Measurements from ENCODE around the gene MSI2. TPM values are rescaled to one million over a fixed set of nuclear protein-coding genes. Genes with fewer than 3 reads are reported as not detected.

Gene MSI2
- total and polyA plus RNA-seq, 7 donors = 12.6 to 25.8 (median 21.3) TPM

- 14 to 38% methylated on average over 5 of the region's 5 CpGs for WGBS, 2 donors
- Histone ChIP-seq H3K4me1 (peaks cover 0 to 14% (median 2%) of the 10 kb centered on the region in 4 donors), H3K27ac (no peak overlapping the region), H3K9me3 (no peaks in the 10 kb centered on the region), H3K4me3 (no peak overlapping the region), H3K36me3 (no peaks in the 10 kb centered on the region), H3K27me3 (no peaks in the 10 kb centered on the region)
- intact Hi-C loops (cut with DNase I) = no loop called here
- TF ChIP-seq POLR2AphosphoS5 (IDR thresholded peaks at IDR 0.05) = no peak
- no peak for TF ChIP-seq EP300 (IDR thresholded peaks at IDR 0.05)
- no peak for TF ChIP-seq CTCF (IDR thresholded peaks at IDR 0.05)
- TF ChIP-seq POLR2A (IDR thresholded peaks at IDR 0.05) = no peak
- no peak for DNase-seq
Observed at GRCh38 chr17:57424777-57425188, 168.5 kb downstream of the MSI2 start.

GRCh38 chr17:57425431-57425830, 169.1 kb downstream of the MSI2 start:
- Histone ChIP-seq H3K4me3 (no peak overlapping the region), H3K4me1 (peaks cover 0 to 14% (median 2%) of the 10 kb centered on the region in 4 donors), H3K36me3 (no peaks in the 10 kb centered on the region), H3K27me3 (no peaks in the 10 kb centered on the region), H3K27ac (no peak overlapping the region), H3K9me3 (no peaks in the 10 kb centered on the region)
- no peak for DNase-seq
- TF ChIP-seq CTCF (IDR thresholded peaks at IDR 0.05) (no peak), POLR2AphosphoS5 (IDR thresholded peaks at IDR 0.05) (no peak), POLR2A (IDR thresholded peaks at IDR 0.05) (no peak), EP300 (IDR thresholded peaks at IDR 0.05) (no peak)
- 18 to 63% methylated on average over 5 of the region's 5 CpGs for WGBS, 2 donors
- intact Hi-C loops (cut with DNase I) = no loop called here

GRCh38 chr17:57425903-57426880, 169.9 kb downstream of the MSI2 start:
- 80 to 84% methylated on average over 10 of the region's 10 CpGs for WGBS, 2 donors
- Histone ChIP-seq H3K27ac (no peak overlapping the region), H3K4me3 (no peak overlapping the region), H3K27me3 (no peaks in the 10 kb centered on the region), H3K9me3 (no peaks in the 10 kb centered on the region), H3K36me3 (no peaks in the 10 kb centered on the region), H3K4me1 (peaks cover 0 to 14% (median 2%) of the 10 kb centered on the region in 4 donors)
- intact Hi-C loops (cut with DNase I) = no loop called here
- no peak for DNase-seq
- TF ChIP-seq CTCF (IDR thresholded peaks at IDR 0.05) (no peak), EP300 (IDR thresholded peaks at IDR 0.05) (no peak), POLR2A (IDR thresholded peaks at IDR 0.05) (no peak), POLR2AphosphoS5 (IDR thresholded peaks at IDR 0.05) (no peak)

GRCh38 chr17:57429966-57430365, 173.6 kb downstream of the MSI2 start:
- Histone ChIP-seq H3K27ac (no peak overlapping the region), H3K27me3 (no peaks in the 10 kb centered on the region), H3K36me3 (no peaks in the 10 kb centered on the region), H3K4me1 (peaks cover 0 to 8% (median 2%) of the 10 kb centered on the region in 4 donors), H3K4me3 (no peak overlapping the region), H3K9me3 (no peaks in the 10 kb centered on the region)
- no peak for DNase-seq
- TF ChIP-seq EP300 (IDR thresholded peaks at IDR 0.05) = no peak
- TF ChIP-seq POLR2AphosphoS5 (IDR thresholded peaks at IDR 0.05) = no peak
- TF ChIP-seq CTCF (IDR thresholded peaks at IDR 0.05) = no peak
- no peak for TF ChIP-seq POLR2A (IDR thresholded peaks at IDR 0.05)
- WGBS, 2 donors = 91 to 94% methylated on average over 4 of the region's 4 CpGs
- intact Hi-C loops (cut with DNase I) = no loop called here

All from sigmoid colon (tissue), 7 donors.